HG02642 (cell line): ENCODE data around the gene THSD7A.
"Not testable (repeated sequence)": the region's sequence is repeated elsewhere in the genome, so short reads cannot be mapped to it uniquely, and the experiment has no call there.

ENCODE experiments used
- ATAC-seq: cut with Tn5 transposase; IDR thresholded peaks from one replicate; pipeline ENCODE4 v1.9.1; 2021; ENCODE audit warnings: mild to moderate bottlenecking; ENCODE audit not compliant: unreplicated experiment, poor library complexity

Gene THSD7A

DNA sequence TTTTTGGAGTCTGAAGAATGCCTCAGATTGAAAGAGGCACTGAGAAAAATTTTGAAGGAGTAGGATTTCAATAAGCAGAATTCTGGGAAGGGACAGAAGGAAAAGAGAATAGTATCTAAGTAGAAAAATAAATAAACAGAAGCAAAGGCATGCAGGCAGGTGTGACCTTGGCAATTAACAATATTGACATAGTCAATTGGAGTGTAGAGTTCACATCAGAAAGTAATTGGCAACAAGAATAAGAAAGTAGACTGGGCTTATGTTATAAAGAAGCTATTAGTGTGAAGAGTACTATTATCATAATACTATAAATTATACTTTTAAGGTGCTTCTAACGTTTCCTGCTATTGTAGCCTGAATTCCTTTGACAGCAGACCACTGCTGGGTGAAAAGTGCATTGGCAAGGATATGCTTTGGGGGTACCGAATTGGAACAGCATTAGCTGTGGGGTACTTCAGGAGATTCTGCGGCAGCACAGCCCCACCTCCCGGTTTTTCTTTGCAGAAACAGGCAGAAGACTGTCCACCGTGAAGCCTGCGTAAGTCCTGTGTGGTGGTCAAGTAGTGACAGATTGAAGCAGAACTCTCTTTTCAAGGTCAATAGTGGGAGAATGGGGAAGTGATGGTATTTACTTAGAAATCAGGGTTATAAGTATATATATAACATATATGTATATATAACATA is 357.0 kb downstream of the THSD7A start:
- ATAC-seq = no peak

DNA sequence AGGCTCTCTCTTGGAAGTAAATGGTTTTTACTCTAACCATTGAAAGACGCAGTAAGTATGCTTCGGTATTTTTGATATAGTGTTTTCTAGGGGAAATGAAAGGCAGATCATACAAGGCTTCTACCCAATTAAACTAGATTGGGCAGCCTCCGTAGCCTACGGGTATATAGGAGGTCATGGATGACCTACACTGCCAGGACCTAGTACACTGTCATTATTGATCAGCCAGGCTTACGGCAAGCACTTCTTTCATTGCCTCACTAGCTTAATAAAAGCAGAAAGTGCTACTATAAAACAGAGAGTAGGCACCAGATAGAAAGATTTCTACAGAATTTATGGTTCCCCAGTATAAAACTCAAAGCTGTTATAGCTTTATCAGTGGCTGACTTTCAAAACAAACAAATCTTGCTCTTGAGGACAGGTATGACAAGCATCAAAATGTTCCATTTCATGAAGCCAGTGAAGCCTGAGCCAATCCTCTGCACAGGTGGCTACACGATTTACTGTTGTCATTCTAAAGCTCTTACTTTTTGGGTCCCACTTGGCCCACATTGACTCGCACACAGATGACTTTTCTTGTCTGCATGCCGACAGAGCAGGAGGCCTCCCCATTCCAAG is 358.1 kb downstream of the THSD7A start:
- ATAC-seq = no peak

DNA sequence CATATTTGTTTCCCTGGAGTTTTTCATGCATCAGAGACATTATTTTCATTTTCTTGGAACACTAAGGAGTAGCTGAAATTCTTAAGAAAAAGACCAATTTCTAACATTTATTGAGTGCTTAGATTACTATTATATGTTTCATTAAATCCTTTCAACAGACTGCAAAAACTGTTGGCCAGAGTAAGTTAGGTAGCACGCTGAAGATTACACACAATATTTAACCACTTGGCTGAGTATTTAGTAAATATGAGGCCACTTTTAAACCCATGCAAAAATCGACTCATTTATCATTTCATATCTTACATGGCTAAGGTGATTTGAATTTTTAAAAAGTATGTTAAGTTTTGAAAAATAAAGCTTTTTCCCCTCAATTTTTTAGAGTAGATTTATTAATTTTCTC is 358.8 kb downstream of the THSD7A start:
- ATAC-seq = no peak

DNA sequence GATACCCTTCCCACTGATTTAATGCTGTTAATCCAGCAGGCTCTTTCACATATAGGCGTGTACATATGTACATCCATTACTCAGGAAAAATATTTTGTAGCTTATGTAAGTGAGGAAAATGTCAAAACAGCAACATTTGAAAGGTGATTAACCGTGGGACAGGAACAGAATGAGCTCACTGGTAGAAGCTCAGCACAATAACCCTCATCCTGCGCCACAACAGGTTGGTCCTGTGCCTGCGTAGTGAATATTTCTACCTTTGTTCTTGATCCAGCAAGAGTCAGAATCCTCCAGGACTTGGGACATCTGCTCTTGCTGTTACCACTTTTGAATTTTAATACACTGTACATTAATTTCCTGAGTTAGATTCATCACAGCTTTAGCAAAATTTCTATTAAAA is 359.4 kb downstream of the THSD7A start:
- ATAC-seq = no peak

DNA sequence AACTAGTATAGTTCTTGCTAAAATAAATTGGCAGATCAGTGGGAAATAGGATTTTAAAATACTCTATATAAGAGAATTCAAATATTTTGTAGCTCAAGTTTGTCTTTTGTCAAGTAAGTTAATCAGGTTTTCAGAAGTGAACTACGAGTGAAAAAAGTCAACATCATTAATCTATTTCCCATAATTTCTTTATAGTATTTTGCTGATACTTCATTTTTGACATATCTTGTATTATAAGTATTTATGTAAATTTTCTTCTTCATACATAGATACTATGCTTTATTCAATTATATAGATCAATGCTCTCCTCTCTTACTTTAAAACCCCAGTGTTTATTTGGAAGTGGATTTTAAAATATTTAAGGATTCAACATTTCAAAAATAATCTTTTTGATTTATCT is 360.7 kb downstream of the THSD7A start:
- no peak for ATAC-seq

DNA sequence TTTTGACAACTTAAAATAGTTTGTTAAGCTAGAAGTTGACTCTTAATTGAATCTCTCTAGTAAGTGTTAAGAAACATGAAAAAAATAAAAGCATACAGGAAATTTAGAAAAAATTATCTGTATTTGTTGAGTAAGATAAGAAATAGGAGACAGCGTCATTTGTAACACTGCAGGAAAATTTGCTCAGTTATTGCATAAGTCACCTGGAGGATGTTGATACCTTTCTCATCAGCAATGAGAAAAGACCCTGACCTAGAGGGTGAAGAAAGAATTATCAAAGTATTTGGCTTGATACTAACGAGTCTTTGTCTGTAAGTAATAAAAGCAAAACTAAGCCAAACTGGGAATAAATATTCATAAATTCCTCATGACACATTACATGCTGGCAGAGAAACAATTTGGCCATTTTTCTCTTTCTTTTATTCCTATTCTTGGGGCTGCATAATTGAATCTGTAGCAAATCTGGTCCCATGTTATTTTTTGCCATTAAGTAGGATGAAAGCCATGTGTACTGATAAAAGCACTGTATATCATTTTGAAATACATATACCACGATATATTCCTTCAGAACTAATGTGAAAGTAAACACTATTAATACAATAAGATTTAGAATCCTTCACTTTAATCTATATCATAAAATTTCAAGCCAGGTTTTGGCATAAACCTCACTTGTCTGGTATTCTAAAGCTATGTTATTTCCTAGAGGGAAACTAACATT is 362.8 kb downstream of the THSD7A start:
- no peak for ATAC-seq

DNA sequence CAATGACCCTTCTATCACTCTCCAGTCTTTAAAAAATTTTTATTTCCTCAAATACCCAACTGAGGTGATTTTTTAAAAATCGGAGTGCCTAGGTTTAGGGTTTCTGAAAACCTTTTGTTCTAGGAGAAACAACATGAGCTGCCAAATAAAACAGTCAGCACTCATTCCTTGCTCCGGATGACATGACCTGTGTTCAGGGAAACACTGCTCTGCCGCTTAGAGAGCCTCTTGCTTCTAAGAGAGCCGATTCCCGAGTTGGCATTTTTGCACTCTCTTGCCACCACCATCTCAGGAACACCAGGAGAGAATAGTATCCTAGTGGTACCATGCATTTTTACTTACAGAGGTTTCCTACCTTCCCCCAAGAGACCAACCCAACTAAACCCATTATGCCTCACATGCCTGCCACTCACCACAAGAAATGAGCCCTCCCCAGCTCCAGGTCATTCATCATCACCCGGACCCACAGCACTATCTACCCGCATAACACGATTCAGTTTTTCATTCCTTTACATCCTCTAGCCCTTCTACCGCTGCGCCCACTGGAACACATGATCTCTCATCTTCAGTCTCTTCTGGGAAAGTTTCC is 365.4 kb downstream of the THSD7A start:
- no peak for ATAC-seq

DNA sequence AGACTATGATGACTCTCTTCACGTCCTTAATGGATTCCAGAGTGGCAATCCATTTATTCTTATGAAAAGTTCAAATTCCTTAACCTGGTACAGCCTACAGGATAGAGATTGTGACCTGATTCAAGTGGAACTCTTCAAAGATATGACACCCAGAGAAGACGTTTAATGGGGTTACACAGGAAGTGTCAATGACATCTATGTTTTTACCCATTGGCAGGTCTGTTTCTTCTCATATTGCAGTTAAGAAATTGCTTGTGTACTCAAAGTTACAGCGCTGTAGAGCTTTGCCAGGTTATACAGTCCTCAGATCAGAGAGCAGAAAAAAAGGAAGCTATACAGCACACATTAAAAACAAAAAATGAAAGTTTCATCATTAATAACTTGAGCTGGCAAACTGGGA is 367.4 kb downstream of the THSD7A start:
- no peak for ATAC-seq

DNA sequence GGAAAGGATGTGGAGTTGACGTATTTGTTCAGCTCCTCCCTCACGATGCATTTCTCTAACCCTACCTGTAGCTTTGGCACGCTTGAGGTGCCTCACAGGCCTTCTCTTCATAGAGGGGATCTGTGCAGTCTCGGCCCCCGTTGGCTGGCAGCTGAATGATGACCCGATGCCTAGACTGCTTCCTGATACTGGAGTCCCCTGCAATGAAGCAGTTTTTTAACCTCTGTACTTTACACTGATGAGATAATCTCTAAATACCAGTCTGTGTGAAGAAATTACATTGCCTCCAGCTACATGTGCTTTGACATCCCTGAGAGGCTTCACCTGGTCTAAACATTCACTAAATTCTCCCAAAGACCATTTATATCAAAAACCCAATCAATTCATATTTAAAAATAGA is 370.1 kb downstream of the THSD7A start:
- ATAC-seq = no peak

DNA sequence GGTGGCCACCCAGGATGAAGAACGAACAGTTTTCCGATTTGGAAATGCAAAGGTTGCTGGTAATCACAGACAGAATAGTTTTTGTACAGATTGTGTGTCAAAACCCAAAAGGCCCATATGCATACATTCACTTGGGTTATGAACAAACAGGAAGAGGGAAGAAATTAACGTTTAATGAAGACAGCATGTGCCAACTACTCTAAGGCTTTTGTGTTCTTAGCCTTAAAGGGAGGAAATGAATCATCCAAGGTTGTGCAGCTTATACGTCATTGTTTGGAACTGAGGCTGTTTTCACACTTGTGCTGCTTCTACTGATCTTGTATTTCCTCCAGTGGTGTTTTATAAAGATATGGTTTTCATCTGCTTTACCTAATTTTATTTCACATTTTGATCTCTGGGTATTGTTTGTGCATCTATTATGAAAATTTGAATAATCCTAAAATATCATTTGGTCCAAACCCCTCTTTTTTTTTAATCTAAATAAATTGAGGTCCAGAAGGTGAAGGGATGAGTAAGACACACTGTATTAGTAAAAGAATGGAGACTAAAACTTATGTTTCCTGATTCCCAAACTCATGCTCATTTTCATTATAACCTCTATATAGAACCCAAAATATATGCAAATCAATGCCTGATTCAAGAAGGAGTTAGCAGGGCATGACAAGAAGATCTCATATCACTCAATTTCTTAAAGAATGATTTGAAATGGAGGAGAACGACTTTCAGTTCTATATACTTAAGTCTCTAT is 373.1 kb downstream of the THSD7A start:
- ATAC-seq = no peak

DNA sequence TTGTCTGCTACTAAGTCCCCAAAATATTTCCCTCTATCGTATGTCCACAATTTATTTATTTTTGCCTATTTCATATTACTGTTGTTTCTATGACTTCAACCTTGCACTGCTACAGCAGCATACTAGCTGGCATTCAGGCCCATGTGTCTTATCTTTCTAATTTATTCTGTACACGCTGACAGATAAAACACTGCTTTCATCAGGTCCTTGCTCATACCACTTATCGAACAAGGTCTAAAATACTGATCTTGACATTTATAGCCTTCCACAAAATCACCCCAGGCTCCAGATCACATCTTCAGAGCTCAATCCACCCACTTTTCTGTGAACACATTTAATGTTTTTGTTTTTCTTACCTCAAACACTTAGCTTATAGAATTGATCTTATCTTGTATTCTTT is 374.6 kb downstream of the THSD7A start:
- ATAC-seq = no peak

DNA sequence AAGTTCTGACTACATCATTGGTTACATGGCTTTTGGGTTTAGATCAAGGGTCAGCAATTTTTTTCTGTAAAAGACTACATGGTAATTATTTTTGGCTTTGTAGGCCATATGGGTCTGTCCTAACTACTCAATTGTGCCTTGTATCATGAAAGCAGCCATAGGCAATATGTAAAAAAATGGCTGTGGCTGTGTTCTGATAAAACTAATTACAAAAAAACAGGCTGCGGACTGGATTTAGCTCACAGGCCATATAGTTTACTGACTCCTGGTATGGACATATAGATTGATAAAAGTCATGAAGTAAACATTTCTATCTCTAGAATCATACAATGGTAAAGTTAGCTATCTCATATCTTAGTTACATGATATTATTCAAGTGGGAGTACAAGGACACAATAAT is 375.4 kb downstream of the THSD7A start:
- ATAC-seq = no peak

DNA sequence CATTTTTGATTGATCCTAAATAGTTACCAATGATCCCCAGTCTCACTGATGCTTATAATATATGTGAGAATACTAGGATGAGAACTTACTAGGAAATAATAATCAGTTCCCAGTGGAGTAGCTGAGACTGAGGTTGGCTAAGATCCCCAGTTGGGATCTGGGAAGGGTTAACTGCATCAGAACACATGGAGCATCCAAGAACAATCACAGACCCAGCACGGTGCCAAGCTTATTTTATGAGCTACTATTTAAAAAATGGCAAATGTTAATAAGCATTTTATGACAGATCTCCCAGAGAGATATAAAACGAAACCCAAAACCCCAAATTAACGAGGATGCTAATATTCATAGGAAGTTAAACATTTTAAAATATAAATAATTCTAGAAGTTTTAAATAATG is 379.5 kb downstream of the THSD7A start:
- no peak for ATAC-seq

DNA sequence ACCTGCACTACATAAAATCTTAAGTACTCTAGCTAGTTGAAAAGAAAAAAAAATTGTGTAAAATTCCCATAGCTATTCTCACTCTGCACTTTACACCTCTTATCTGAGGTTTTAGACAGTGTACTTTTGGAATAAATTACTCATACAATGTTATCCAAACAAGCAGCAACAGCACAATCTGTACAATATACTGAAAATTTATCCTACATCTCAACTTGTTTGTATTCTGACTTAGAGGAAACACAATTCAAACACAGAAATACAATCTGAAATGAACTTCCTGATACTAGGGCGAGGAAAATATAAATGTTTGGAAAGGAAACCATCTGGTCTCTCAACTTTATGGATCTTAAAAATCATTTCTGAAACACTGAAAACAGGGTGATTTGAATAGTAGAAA is 381.7 kb downstream of the THSD7A start:
- no peak for ATAC-seq

DNA sequence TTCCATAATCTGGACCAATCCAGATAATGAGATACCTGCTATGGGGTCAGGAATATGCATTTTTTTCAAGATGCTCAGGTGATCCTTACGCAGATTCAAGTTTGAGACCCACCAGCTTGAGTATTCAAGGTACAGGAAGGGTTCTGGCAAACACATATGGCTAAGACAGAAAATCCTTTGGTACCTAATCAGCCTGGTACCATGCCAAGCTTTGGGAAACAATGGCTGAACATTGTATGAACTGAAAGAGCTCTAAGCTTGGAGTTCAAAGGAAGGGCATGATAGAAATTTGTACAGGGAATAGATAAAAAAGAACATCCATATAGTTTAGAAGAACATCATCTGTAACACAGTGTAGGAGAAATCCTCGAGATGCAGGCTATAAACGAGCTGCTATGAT is 382.7 kb downstream of the THSD7A start:
- ATAC-seq = no peak

DNA sequence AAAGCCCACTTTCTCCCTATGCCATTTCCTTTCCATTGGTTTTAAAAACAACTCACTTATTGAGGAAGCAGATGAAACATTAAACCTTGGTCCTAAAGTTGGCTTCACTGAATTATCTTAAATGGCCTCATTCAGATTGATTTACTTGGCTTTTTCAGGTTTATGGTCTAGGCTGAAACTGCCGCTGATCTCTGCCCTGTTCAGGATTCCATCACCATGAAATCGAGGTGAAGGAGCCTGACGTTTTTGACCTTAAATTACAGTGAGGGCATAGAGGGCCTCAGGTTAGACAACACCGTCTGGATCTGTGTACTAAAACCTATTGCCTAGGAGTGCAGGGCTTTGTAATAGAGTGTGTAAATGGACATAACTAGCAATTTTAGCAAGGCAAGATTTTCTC is 383.7 kb downstream of the THSD7A start:
- no peak for ATAC-seq

DNA sequence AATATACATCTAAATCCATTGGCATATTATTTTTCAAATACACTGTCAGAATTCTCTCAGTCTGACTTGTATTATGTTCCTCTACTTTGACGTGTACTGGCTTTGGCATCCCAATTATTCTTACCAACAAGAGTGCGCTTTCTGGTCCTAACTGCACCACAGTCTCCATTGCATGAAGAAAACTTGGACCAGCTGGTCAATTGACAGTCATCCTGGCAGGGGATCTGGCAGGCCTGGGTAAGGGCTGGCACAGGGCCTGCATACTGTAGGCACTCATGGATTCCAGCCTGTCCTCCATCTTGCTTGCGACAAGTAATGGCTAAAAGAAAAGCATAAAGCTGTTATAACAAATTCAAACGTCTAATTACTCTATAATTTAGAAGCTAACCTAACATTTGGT is 384.9 kb downstream of the THSD7A start:
- no peak for ATAC-seq

DNA sequence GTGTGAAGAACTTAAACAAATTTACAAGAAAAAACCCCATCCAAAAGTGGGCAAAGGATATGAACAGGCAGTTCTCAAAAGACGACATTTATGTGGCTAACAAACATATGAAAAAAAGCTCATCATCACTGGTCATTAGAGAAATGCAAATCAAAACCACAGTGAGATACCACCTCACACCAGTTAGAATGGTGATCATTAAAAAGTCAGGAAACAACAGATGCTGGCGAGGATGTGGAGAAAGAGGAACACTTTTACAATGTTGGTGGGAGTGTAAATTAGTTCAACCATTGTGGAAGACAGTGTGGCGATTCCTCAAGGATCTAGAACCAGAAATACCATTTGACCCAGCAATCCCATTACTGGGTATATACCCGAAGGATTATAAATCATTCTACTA is 388.1 kb downstream of the THSD7A start:
- not testable (repeated sequence) for ATAC-seq

DNA sequence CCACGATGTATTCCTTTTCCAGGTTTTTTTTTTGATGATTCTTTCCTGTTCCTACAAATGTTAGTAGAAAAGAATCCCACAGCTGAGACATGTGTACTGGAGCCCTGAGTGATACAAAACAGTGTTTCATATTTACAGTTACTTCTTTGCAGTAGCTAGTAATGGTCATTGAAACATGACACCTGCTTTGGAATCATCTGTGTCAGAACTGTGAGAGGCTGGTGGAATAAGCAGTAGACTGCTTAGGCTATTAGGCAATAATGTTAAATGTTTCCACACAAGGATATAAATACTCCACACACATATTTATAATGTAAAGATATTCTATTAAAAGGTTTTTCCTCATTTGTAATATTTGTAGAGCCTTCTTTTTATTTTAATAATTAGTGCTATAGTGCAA is 394.0 kb downstream of the THSD7A start:
- ATAC-seq = no peak

DNA sequence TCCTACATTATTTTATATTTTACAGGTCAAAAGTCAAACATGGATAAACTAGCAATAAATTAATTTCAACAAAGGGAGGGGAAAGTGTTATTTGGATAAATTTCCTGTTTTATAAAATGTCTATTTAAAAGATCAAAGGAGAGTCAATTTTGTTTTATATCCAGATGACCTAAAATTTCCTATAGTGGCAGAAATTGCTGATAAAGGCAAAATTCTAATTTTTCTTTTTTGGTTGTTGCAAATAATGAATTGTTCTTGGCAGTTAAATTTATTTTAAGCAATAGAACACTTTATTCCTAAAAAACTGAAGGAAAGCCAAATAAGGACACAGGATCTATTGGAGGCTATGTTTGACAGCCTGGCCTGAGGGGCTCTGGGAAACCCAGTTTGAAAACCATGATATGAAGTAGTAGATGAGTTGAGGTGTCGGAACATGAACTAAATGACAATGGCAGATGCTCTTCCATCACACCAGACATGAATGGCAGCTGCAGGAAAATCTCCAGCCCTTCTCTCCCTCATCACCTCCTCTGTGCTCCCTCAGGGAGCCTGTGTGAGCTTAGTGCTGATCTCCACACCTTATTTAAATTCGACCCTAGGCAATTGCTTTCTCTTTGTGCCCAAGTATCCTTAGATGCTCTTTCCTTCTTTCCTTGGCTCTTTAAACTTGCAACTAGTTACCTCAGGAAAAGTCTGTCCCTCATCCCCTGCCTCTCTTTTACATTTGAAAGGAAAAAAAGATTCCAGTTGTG is 395.0 kb downstream of the THSD7A start:
- no peak for ATAC-seq
